ENCODE results near the gene DDAH2.

The DDAH2 gene

GRCh38 chr6:31689249-31690110 is 39.6 kb downstream of the DDAH2 start:
- DNase-seq (ENCODE audit: low spot score) = no peak

- no peak for DNase-seq (ENCODE audit: low spot score)
Observed at GRCh38 chr6:31687860-31688693, 41.0 kb downstream of the DDAH2 start.

- DNase-seq (ENCODE audit: low spot score) = no peak
Observed at GRCh38 chr6:31687321-31687720, 41.8 kb downstream of the DDAH2 start.

GRCh38 chr6:31686483-31686882 is 42.6 kb downstream of the DDAH2 start:
- DNase-seq (ENCODE audit: low spot score) = no peak

GRCh38 chr6:31683591-31683990 is 45.5 kb downstream of the DDAH2 start:
- DNase-seq (ENCODE audit: low spot score) = no peak

- no peak for DNase-seq (ENCODE audit: low spot score)
Observed at GRCh38 chr6:31681135-31681671, 47.9 kb downstream of the DDAH2 start.

GRCh38 chr6:31680226-31681134 is 48.6 kb downstream of the DDAH2 start, which contains the start of gene LY6G5C:
Gene LY6G5C, minus strand, starts transcription at chr6:31681067. Its CDS starts 694 bp downstream, at chr6:31680373.
- peak; percentile 85 for DNase-seq (ENCODE audit: low spot score)

- DNase-seq (ENCODE audit: low spot score) = no peak
Observed at GRCh38 chr6:31677955-31678354, 51.1 kb downstream of the DDAH2 start.

Measured in COLO829 (cell line).